ENCODE data around the gene PCP2. TPM values are rescaled to one million over a fixed set of nuclear protein-coding genes. Genes with fewer than 3 reads are reported as not detected.

The PCP2 gene
- total RNA-seq: 1 to 10 TPM in 5 of 9 donors, under 1 TPM in 1, not detected in 3; 0.92 to 3.2 (median 1.7) TPM
- polyA plus RNA-seq: 1 to 10 TPM in 2 of 3 donors, not detected in 1; 5.1 to 7.4 TPM
- long read RNA-seq, donor 1: 0 reads
- long read RNA-seq, donor 2: 0 reads
- long read RNA-seq, donor 3: 0 reads
- long read RNA-seq, donor 4, partial matches to known transcripts: 0 of 2 reads
- long read RNA-seq, donor 4, other reads (novel, unspliced or antisense): 1 of 2 reads
- long read RNA-seq, donor 5, partial matches to known transcripts: 0 of 1 reads
- long read RNA-seq, donor 5, other reads (novel, unspliced or antisense): 1 of 1 reads
- long read RNA-seq, donor 6: 0 reads
- long read RNA-seq, donor 7, partial matches to known transcripts: 7 of 41 reads
- long read RNA-seq, donor 7, other reads (novel, unspliced or antisense): 34 of 41 reads
- long read RNA-seq, donor 8: 0 reads
- long read RNA-seq, donor 9, partial matches to known transcripts: 23 of 109 reads
- long read RNA-seq, donor 9, other reads (novel, unspliced or antisense): 86 of 109 reads
- long read RNA-seq, donor 10: 0 reads

DNA sequence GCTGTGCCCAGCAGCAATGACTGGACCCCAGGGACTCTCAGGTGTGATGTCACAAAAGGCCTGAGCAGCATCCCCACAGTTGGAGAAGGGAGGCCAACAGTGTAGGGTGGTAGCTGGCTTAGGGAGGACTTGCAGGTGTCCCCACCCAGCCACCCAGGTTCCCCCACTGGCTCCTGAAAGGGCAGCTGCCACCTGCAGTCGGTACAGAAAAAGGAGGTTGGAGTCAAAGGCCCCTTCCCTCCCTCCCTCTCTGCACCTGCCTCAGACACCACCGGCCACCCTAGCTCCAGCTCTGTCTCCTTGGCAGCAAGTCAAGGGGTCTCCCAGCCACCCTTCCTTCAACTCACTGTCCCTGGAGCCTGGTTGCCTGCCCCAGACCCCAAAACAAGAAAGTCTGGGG is at the start of gene PCP2:
PCP2 (minus strand) TSS at position 22 of the 400 bp plus-strand sequence. CDS start 262 bp downstream, outside the sequence.
- WGBS, 4 donors: 35 to 78% (median 70%) methylated on average over 1 to 2 of the region's 2 CpGs; no CpG with 5 or more reads in 1 of the 4 donors
- Histone ChIP-seq H3K4me3 (no peak within 1 kb of the TSS), H3K27ac (no peak within 1 kb of the TSS), H3K9me3 (replicated peaks in 1 of 3) (no peaks in the 10 kb centered on the region), H3K36me3 (replicated peaks in 1 of 2) (no peaks in the 10 kb centered on the region), H3K27me3 (no peaks in the 10 kb centered on the region), H3K4me1 (replicated peaks in 1 of 2) (peaks cover 16 to 18% of the 10 kb centered on the region in 2 donors)
- intact Hi-C loops (cut with DNase I): no loop called here
- TF ChIP-seq POLR2A (IDR thresholded peaks at IDR 0.05): no peak
- TF ChIP-seq, protein P1, sequence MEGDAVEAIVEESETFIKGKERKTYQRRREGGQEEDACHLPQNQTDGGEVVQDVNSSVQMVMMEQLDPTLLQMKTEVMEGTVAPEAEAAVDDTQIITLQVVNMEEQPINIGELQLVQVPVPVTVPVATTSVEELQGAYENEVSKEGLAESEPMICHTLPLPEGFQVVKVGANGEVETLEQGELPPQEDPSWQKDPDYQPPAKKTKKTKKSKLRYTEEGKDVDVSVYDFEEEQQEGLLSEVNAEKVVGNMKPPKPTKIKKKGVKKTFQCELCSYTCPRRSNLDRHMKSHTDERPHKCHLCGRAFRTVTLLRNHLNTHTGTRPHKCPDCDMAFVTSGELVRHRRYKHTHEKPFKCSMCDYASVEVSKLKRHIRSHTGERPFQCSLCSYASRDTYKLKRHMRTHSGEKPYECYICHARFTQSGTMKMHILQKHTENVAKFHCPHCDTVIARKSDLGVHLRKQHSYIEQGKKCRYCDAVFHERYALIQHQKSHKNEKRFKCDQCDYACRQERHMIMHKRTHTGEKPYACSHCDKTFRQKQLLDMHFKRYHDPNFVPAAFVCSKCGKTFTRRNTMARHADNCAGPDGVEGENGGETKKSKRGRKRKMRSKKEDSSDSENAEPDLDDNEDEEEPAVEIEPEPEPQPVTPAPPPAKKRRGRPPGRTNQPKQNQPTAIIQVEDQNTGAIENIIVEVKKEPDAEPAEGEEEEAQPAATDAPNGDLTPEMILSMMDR (IDR thresholded peaks at IDR 0.05): no peak
- no peak for DNase-seq

DNA sequence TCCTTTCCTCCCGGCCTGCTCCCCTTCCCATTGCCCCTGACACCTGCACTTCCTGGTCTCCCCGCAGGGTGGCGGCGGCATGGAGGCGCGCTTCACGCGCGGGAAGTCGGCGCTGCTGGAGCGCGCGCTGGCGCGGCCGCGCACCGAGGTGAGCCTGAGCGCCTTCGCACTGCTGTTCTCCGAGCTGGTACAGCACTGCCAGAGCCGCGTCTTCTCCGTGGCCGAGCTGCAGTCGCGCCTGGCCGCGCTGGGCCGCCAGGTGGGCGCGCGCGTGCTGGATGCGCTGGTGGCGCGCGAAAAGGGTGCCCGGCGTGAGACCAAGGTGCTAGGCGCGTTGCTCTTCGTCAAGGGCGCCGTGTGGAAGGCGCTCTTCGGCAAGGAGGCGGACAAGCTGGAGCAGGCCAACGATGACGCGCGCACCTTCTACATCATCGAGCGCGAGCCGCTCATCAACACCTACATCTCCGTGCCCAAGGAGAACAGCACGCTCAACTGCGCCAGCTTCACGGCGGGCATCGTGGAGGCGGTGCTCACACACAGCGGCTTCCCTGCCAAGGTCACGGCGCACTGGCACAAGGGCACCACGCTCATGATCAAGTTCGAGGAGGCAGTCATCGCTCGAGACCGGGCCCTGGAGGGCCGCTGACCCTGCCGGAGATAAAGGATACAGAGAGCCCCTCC is 48.8 kb upstream of the PCP2 start:
- WGBS, 4 donors: 77 to 89% (median 82%) methylated on average over 31 to 74 of the region's 74 CpGs
- Histone ChIP-seq H3K27ac (peak overlapping the region in 1 of 5 donors; percentile 90), H3K9me3 (replicated peaks in 1 of 3) (no peaks in the 10 kb centered on the region), H3K4me1 (replicated peaks in 1 of 2) (peaks cover 3 to 13% of the 10 kb centered on the region in 2 donors), H3K27me3 (no peaks in the 10 kb centered on the region), H3K36me3 (replicated peaks in 1 of 2) (peaks cover 0 to 21% of the 10 kb centered on the region in 2 donors), H3K4me3 (peak overlapping the region in 1 of 4 donors; percentile 93)
- no peak for TF ChIP-seq POLR2A (IDR thresholded peaks at IDR 0.05)
- TF ChIP-seq, protein P1 (IDR thresholded peaks at IDR 0.05): no peak
- intact Hi-C loops (cut with DNase I): loop anchor here (10.0 kb wide), 2 partner anchors 112 to 328 kb away; no protein-coding TSS in a partner anchor
- DNase-seq: no peak

DNA sequence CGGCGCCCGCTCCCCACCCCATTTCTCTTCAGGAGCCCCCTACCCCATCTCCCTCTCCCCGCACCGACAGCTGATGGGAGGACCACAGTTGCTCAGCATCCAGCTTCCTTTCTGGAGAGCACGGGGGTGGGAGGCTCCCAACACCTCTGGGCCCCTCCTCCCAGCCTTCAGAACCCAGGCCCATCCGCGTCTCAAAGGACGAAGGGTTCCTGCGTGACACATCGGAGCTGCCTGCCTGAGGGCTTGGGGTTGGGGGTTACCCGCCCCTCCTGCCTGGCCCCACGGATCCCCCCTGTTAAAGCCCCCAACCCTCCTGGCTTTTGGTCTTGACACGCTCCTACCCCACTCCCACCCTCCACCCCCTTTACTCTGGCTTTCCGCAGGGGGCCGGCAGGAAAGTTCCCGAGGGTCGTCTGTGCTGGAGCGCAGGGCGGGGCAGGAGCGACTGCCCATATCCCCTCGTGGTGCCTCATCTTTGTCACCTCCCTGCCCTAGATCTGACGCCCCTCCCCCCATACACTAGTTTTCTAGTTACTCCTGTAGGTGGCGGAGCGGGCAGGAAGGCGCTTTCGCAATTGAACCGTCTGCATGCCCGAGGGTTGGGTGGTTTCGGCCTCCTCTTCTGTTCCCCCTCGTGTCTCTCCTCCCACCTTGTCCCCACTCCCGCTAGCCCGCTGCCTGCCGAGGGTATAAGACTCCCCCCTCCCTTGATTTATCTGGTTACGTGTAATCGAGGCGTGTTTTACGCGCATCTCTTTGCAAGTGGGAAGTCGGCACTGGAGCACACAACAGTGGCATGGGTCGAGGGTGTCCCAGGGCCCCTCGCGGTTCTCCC is 48.0 kb upstream of the PCP2 start:
- TF ChIP-seq, protein P1 (IDR thresholded peaks at IDR 0.05): peak; percentile 49 to 71 (median 60)
- no peak for TF ChIP-seq POLR2A (IDR thresholded peaks at IDR 0.05)
- 3 to 14% (median 6%) methylated on average over 29 to 43 of the region's 43 CpGs for WGBS, 4 donors
- Histone ChIP-seq H3K27ac (peak overlapping the region in 4 of 5 donors; percentile 59 to 90 (median 78)), H3K27me3 (no peaks in the 10 kb centered on the region), H3K9me3 (replicated peaks in 1 of 3) (no peaks in the 10 kb centered on the region), H3K4me1 (replicated peaks in 1 of 2) (peaks cover 3 to 13% of the 10 kb centered on the region in 2 donors), H3K36me3 (replicated peaks in 1 of 2) (peaks cover 0 to 21% of the 10 kb centered on the region in 2 donors), H3K4me3 (peak overlapping the region; percentile 85 to 98 (median 90))
- intact Hi-C loops (cut with DNase I): loop anchor here (10.0 kb wide), 2 partner anchors 113 to 327 kb away; no protein-coding TSS in a partner anchor
- peak; percentile 82 to 92 (median 90) for DNase-seq

All from adrenal gland (tissue), 19 donors.